H9 (cell line): ENCODE results near the gene TRPM3. TPM values are rescaled to one million over a fixed set of nuclear protein-coding genes. Genes with fewer than 3 reads are reported as not detected.

Experiments
- DNase-seq: peaks from one replicate; pipeline ENCODE4 v3.0.0-alpha.2; 2017
- H2AFZ ChIP-seq: one replicate; pipeline ENCODE4 v1.6.1; 2013; ENCODE audit warnings: mild to moderate bottlenecking, low read length, control low read depth, moderate library complexity
- H2AK5ac ChIP-seq: 2 replicates; pipeline ENCODE4 v1.6.1; 2013; ENCODE audit warnings: low read length, control low read depth, mixed read lengths; ENCODE audit not compliant: insufficient read length
- H2BK120ac ChIP-seq: one replicate; pipeline ENCODE4 v1.6.1; 2013; ENCODE audit warnings: low read depth, mild to moderate bottlenecking, low read length, control low read depth, inconsistent platforms; ENCODE audit not compliant: poor library complexity, severe bottlenecking
- H2BK12ac ChIP-seq: 2 replicates; pipeline ENCODE4 v1.6.1; 2013; ENCODE audit warnings: low read length, control low read depth, mixed read lengths, low read depth; ENCODE audit not compliant: insufficient read length
- H2BK15ac ChIP-seq: 2 replicates; pipeline ENCODE4 v1.6.1; 2013; ENCODE audit warnings: low read depth, low read length, control low read depth
- H2BK20ac ChIP-seq: one replicate; pipeline ENCODE4 v1.6.1; 2013; ENCODE audit warnings: low read depth, mild to moderate bottlenecking, low read length, control low read depth, inconsistent platforms; ENCODE audit not compliant: poor library complexity, severe bottlenecking
- H2BK5ac ChIP-seq: 2 replicates; pipeline ENCODE4 v1.6.1; 2013; ENCODE audit warnings: low read length, control low read depth, mixed read lengths; ENCODE audit not compliant: insufficient read length
- H3K14ac ChIP-seq: 2 replicates; pipeline ENCODE4 v1.6.1; 2013; ENCODE audit warnings: low read length, control low read depth; ENCODE audit not compliant: insufficient read depth
- H3K18ac ChIP-seq: 2 replicates; pipeline ENCODE4 v1.6.1; 2013; ENCODE audit warnings: low read depth, mild to moderate bottlenecking, mixed read lengths, low read length, control low read depth; ENCODE audit not compliant: insufficient read length
- H3K23ac ChIP-seq: 2 replicates; pipeline ENCODE4 v1.6.1; 2013; ENCODE audit warnings: low read length, control low read depth, mixed read lengths, low read depth; ENCODE audit not compliant: insufficient read length
- H3K23me2 ChIP-seq: 2 replicates; pipeline ENCODE4 v1.6.1; 2013; ENCODE audit warnings: low read depth, mild to moderate bottlenecking, mixed read lengths, low read length, control low read depth; ENCODE audit not compliant: insufficient read length, poor library complexity, severe bottlenecking
- H3K27ac ChIP-seq: 2 replicates; pipeline ENCODE4 v1.5.1; 2013; ENCODE audit warnings: low read length, control low read depth, mixed read lengths, low read depth; ENCODE audit not compliant: insufficient read length
- H3K27me3 ChIP-seq: 2 replicates; pipeline ENCODE4 v1.6.1; 2013; ENCODE audit warnings: low read length, control low read depth, inconsistent platforms; ENCODE audit not compliant: insufficient read depth
- H3K4ac ChIP-seq: 2 replicates; pipeline ENCODE4 v1.6.1; 2013; ENCODE audit warnings: low read depth, mild to moderate bottlenecking, control low read depth, inconsistent platforms, low read length, moderate library complexity
- H3K4me1 ChIP-seq: 2 replicates; pipeline ENCODE4 v1.6.1; 2013; ENCODE audit warnings: low read length, control low read depth, inconsistent platforms; ENCODE audit not compliant: insufficient read depth
- H3K4me2 ChIP-seq: 2 replicates; pipeline ENCODE4 v1.6.1; 2013; ENCODE audit warnings: low read length, control low read depth, mixed read lengths; ENCODE audit not compliant: insufficient read length, insufficient read depth
- H3K56ac ChIP-seq: 2 replicates; pipeline ENCODE4 v1.6.1; 2013; ENCODE audit warnings: low read depth, mild to moderate bottlenecking, mixed read lengths, low read length, control low read depth; ENCODE audit not compliant: insufficient read length
- H3K79me1 ChIP-seq: 2 replicates; pipeline ENCODE4 v1.6.1; 2013; ENCODE audit warnings: low read depth, mild to moderate bottlenecking, moderate library complexity, low read length, control low read depth, inconsistent platforms; ENCODE audit not compliant: insufficient read depth, poor library complexity, severe bottlenecking
- H3K79me2 ChIP-seq: 2 replicates; pipeline ENCODE4 v1.6.1; 2013; ENCODE audit warnings: low read length, control low read depth, inconsistent platforms; ENCODE audit not compliant: insufficient read depth
- H3K9ac ChIP-seq: 2 replicates; pipeline ENCODE4 v1.6.1; 2013; ENCODE audit warnings: low read length, control low read depth, mixed read lengths; ENCODE audit not compliant: insufficient read length; ENCODE audit errors: extremely low read depth
- H3K9me3 ChIP-seq: one replicate; pipeline ENCODE4 v1.6.1; 2013; ENCODE audit warnings: low read depth, low read length, inconsistent platforms; ENCODE audit not compliant: control insufficient read depth
- H3T11ph ChIP-seq: one replicate; pipeline ENCODE4 v1.6.1; 2013; ENCODE audit warnings: mild to moderate bottlenecking, low read length, control low read depth, inconsistent platforms
- H4K20me1 ChIP-seq: one replicate; pipeline ENCODE4 v1.6.1; 2013; ENCODE audit not compliant: control insufficient read depth, insufficient read length, insufficient read depth
- H4K5ac ChIP-seq: 2 replicates; pipeline ENCODE4 v1.6.1; 2013; ENCODE audit warnings: low read depth, mild to moderate bottlenecking, mixed read lengths, low read length, control low read depth; ENCODE audit not compliant: insufficient read length
- H4K8ac ChIP-seq: replicated peaks from 2 replicates; pipeline ENCODE4 v1.6.1; 2013; ENCODE audit warnings: low read length, control low read depth, mixed read lengths, low read depth; ENCODE audit not compliant: insufficient read length
- H4K91ac ChIP-seq: 2 replicates; pipeline ENCODE4 v1.6.1; 2013; ENCODE audit warnings: low read depth, mild to moderate bottlenecking, moderate library complexity, mixed read lengths, low read length, control low read depth; ENCODE audit not compliant: insufficient read length
- H3K27ac Mint-ChIP-seq, 3 experiments: 2 replicates in 2 of 3; 3 replicates in 1 of 3; pipeline ENCODE4 v1.8.0; 2020 to 2021; ENCODE audit warnings: mixed read lengths in 3 of 3, mild to moderate bottlenecking in 1 of 3, moderate library complexity in 1 of 3
- H3K27me3 Mint-ChIP-seq: 2 replicates; pipeline ENCODE4 v1.8.0; 2021; ENCODE audit warnings: low read depth, mild to moderate bottlenecking, moderate library complexity, mixed read lengths
- H3K36me3 Mint-ChIP-seq, 3 experiments: 2 replicates in 2 of 3; 3 replicates in 1 of 3; pipeline ENCODE4 v1.8.0; 2020 to 2021; ENCODE audit warnings: low read depth in 3 of 3, mixed read lengths in 3 of 3; ENCODE audit not compliant: insufficient read depth in 1 of 3
- H3K4me1 Mint-ChIP-seq, 2 experiments: 2 replicates each; pipeline ENCODE4 v1.8.0; 2020; ENCODE audit warnings: mixed read lengths in 2 of 2
- H3K4me3 Mint-ChIP-seq, 2 experiments: 2 replicates in 1 of 2; 3 replicates in 1 of 2; pipeline ENCODE4 v1.8.0; 2020 to 2021; ENCODE audit warnings: mild to moderate bottlenecking in 2 of 2, mixed read lengths in 2 of 2, moderate library complexity in 1 of 2
- H3K9me3 Mint-ChIP-seq, 2 experiments: 2 replicates in 1 of 2; 3 replicates in 1 of 2; pipeline ENCODE4 v1.8.0; 2020; ENCODE audit warnings: mild to moderate bottlenecking in 2 of 2, mixed read lengths in 2 of 2, moderate library complexity in 1 of 2
- CTCF ChIP-seq: fragments of 200-600 bp; sonication (generic); conservative IDR thresholded peaks from 3 replicates; pipeline ENCODE4 v1.8.0; 2021; ENCODE audit warnings: antibody characterized with exemption, mild to moderate bottlenecking
- WGBS: extraction: QIAGEN DNeasy Blood & Tissue Kit; methylation state at CpG from one replicate; pipeline ENCODE4 v1.1.7; 2013; ENCODE audit warnings: missing lambda C conversion rate, low lambda C conversion rate, mixed read lengths; ENCODE audit not compliant: insufficient read length; ENCODE audit errors: extremely low coverage; 5-methylcytosine and 5-hydroxymethylcytosine counted together
- total RNA-seq: library from RNA; stranded (reverse); gene quantifications from 2 replicates; pipeline ENCODE4 v1.2.1, GENCODE V29; 2021

The TRPM3 gene
- total RNA-seq, 1 experiment from 2014 or later = 10.3 TPM

- Histone ChIP-seq H4K91ac (no peak overlapping the region), H3K9ac (no peak overlapping the region), H3K4me2 (no peak overlapping the region), H3T11ph (no peak overlapping the region), H3K27me3 (no peaks in the 10 kb centered on the region), H3K56ac (no peak overlapping the region), H2BK12ac (no peak overlapping the region), H3K79me2 (no peaks in the 10 kb centered on the region), H2AFZ (no peak overlapping the region), H4K20me1 (no peaks in the 10 kb centered on the region), H3K27ac (no peak overlapping the region), H2BK20ac (no peak overlapping the region), H2BK15ac (no peak overlapping the region), H3K79me1 (no peaks in the 10 kb centered on the region), H4K5ac (no peak overlapping the region), H3K18ac (no peak overlapping the region), H2BK120ac (no peak overlapping the region), H3K4me1 (no peaks in the 10 kb centered on the region; the same call in 1 of the 2 replicates), H4K8ac (no peak overlapping the region), H3K9me3 (no peaks in the 10 kb centered on the region), H3K23ac (no peak overlapping the region), H3K4ac (no peak overlapping the region), H3K23me2 (no peaks in the 10 kb centered on the region), H2BK5ac (no peak overlapping the region), H3K14ac (no peak overlapping the region), H2AK5ac (no peak overlapping the region)
- DNase-seq = no peak
- no peaks in the 10 kb centered on the region for H3K27me3 Mint-ChIP-seq
- no peaks in the 10 kb centered on the region for H3K36me3 Mint-ChIP-seq
- H3K4me3 Mint-ChIP-seq = no peak overlapping the region
- peaks cover 0 to 3% of the 10 kb centered on the region in 2 experiments; a peak in 2 of 4 replicates for H3K4me1 Mint-ChIP-seq
- no peak overlapping the region for H3K27ac Mint-ChIP-seq
- no CpG with 5 or more reads among the region's 6 CpGs for WGBS
- no peak for TF ChIP-seq CTCF
- no peaks in the 10 kb centered on the region for H3K9me3 Mint-ChIP-seq
Observed at GRCh38 chr9:70924380-70924779, 197.0 kb downstream of the TRPM3 start.
